Tibial nerve (tissue), 4 donors: ENCODE data around the gene ESRRG.

Source experiments
- CTCF ChIP-seq, 5 experiments: fragments of 200-600 bp in 3 of 5; fragments of 450-650 bp in 2 of 5; sonication (generic) in 3 of 5; IDR thresholded peaks; one replicate each; pipeline ENCODE4 v1.5.1; 2016 to 2019; ENCODE audit warnings: antibody characterized with exemption in 5 of 5, mild to moderate bottlenecking in 3 of 5, moderate library complexity in 2 of 5
- EP300 ChIP-seq, 2 donors: sonication (generic); formaldehyde crosslinking; IDR thresholded peaks; one replicate each; pipeline ENCODE4 v1.6.1; 2017; ENCODE audit warnings: antibody characterized with exemption in 2 of 2, mild to moderate bottlenecking in 1 of 2
- POLR2A ChIP-seq, 2 donors: fragments of 450-650 bp; IDR thresholded peaks; one replicate each; pipeline ENCODE4 v1.6.1; 2017; ENCODE audit warnings: antibody characterized with exemption in 2 of 2, mild to moderate bottlenecking in 2 of 2, moderate library complexity in 2 of 2

GRCh38 chr1:216542263-216542662, 181.0 kb downstream of the ESRRG start:
- no peak for TF ChIP-seq CTCF (IDR thresholded peaks at IDR 0.05)
- TF ChIP-seq POLR2A (IDR thresholded peaks at IDR 0.05) = no peak
- TF ChIP-seq EP300 (IDR thresholded peaks at IDR 0.05) = no peak
